Measurements from ENCODE around the gene CSPG4. TPM values are rescaled to one million over a fixed set of nuclear protein-coding genes. Genes with fewer than 3 reads are reported as not detected.

CSPG4 gene
- total and polyA plus RNA-seq, 2 of the 4 experiments (the other 2 are of a cell fraction), result 12.4 to 28.4 TPM

GRCh38 chr15:75676688-75677464 lies 35.8 kb downstream of the CSPG4 start:
- WGBS, 2 experiments (ENCODE audit: extremely low coverage in 2 of 2, insufficient read length in 1 of 2), result 88% methylated on average over 7 of the region's 30 CpGs; no CpG with 5 or more reads in 1 of the 2 experiments
- H2AK5ac ChIP-seq (ENCODE audit: low read depth, low read length), result no peak overlapping the region
- peaks cover 24% of the 10 kb centered on the region; the same call in 1 of the 2 replicates for H3K9me1 ChIP-seq (ENCODE audit: insufficient read depth, low read length)
- H3K79me1 ChIP-seq (ENCODE audit: low read depth in 1 of 2, low read length in 2 of 2), result peaks cover 0 to 25% of the 10 kb centered on the region in 2 experiments
- ATAC-seq (ENCODE audit: low read depth) (no peak), DNase-seq (no peak)
- H3K23ac ChIP-seq (ENCODE audit: low read depth, low read length), result no peak overlapping the region
- no peak overlapping the region for H4K8ac ChIP-seq (ENCODE audit: low read depth in 2 of 2, low read length in 2 of 2)
- CTCF ChIA-PET, result no interaction called here
- TF ChIP-seq MAFK (IDR thresholded peaks at IDR 0.05; ENCODE audit: low read depth, low read length) (no peak), MXI1 (IDR thresholded peaks at IDR 0.05; ENCODE audit: borderline replicate concordance, low read depth, low read length) (no peak), FOS (IDR thresholded peaks at IDR 0.05; ENCODE audit: low read depth, low read length) (no peak), NFE2L2 (IDR thresholded peaks at IDR 0.05; ENCODE audit: low read depth, low read length) (no peak), MAZ (IDR thresholded peaks at IDR 0.05; ENCODE audit: borderline replicate concordance, low read depth, low read length) (no peak), RAD21 (IDR thresholded peaks at IDR 0.05; ENCODE audit: low read length) (no peak), RCOR1 (IDR thresholded peaks at IDR 0.05; ENCODE audit: insufficient replicate concordance, low read length) (no peak)
- H2BK5ac ChIP-seq (ENCODE audit: low read depth, low read length, poor library complexity, severe bottlenecking), result no peak overlapping the region
- H3K9ac ChIP-seq (ENCODE audit: low read depth, low read length), result no peak overlapping the region
- H3K27me3 ChIP-seq (ENCODE audit: control insufficient read depth, insufficient read depth, low read length), result no peaks in the 10 kb centered on the region
- H3K56ac ChIP-seq (ENCODE audit: extremely low read depth, insufficient read depth, low read length), result no peak overlapping the region
- H3K4me1 ChIP-seq (ENCODE audit: control insufficient read depth, insufficient read depth, low read length), result peaks cover 19% of the 10 kb centered on the region
- peaks cover 21% of the 10 kb centered on the region for H4K20me1 ChIP-seq (ENCODE audit: insufficient read depth, low read length)
- H3K4me2 ChIP-seq (ENCODE audit: low read depth, low read length), result no peak overlapping the region
- no peak overlapping the region for H3K4me3 ChIP-seq (ENCODE audit: insufficient read depth, low read depth, low read length)
- no peak overlapping the region for H2BK20ac ChIP-seq (ENCODE audit: low read depth, low read length)
- dilution Hi-C loops (cut with HindIII; ENCODE audit: low sequenced_read_pairs, unreplicated experiment), result no loop called here
- intact Hi-C loops (cut with micrococcal nuclease), result loop anchor here (10.0 kb wide), 1 partner anchor 52 kb away; the partner anchor contains the start of gene SNUPN
- no peak overlapping the region for H3K14ac ChIP-seq (replicated peaks; ENCODE audit: low read depth, low read length)
- H3K36me3 ChIP-seq (ENCODE audit: control insufficient read depth, insufficient read depth, low read length), result peaks cover 5% of the 10 kb centered on the region; the same call in 1 of the 2 replicates
- no TSS peak for BruUV-seq (replicated peaks)
- no peak overlapping the region for H2AFZ ChIP-seq (replicated peaks; ENCODE audit: low read length, poor library complexity)
- H2BK120ac ChIP-seq (ENCODE audit: low read depth, low read length), result no peak overlapping the region
- no peak overlapping the region for H4K5ac ChIP-seq (ENCODE audit: low read depth, low read length)
- H3K4ac ChIP-seq (ENCODE audit: low read depth, low read length), result no peak overlapping the region
- POLR2A ChIA-PET (ENCODE audit: unreplicated experiment), result no interaction called here
- no peak overlapping the region for H2BK15ac ChIP-seq (ENCODE audit: low read depth, low read length)
- H3K18ac ChIP-seq (ENCODE audit: low read depth, low read length), result no peak overlapping the region
- in situ Hi-C loops (cut with MboI; ENCODE audit: low sequenced_read_pairs), result no loop called here
- H4K91ac ChIP-seq (ENCODE audit: insufficient read depth, low read depth, low read length), result no peak overlapping the region
- H3K27ac ChIP-seq (ENCODE audit: insufficient read depth, low read length), result no peak overlapping the region
- H3K9me3 ChIP-seq (ENCODE audit: control insufficient read depth, insufficient read depth, low read length), result no peaks in the 10 kb centered on the region
- no peak overlapping the region for H2AK9ac ChIP-seq (replicated peaks; ENCODE audit: low read depth, low read length, poor library complexity)

All from IMR-90 (cell line).